ENCODE data around the gene WFDC10B.
"Not testable (repeated sequence)": the region's sequence is repeated elsewhere in the genome, so short reads cannot be mapped to it uniquely, and the experiment has no call there.

GRCh38 chr20:45641076-45641475 lies 63.7 kb downstream of the WFDC10B start:
- TF ChIP-seq, protein P1, sequence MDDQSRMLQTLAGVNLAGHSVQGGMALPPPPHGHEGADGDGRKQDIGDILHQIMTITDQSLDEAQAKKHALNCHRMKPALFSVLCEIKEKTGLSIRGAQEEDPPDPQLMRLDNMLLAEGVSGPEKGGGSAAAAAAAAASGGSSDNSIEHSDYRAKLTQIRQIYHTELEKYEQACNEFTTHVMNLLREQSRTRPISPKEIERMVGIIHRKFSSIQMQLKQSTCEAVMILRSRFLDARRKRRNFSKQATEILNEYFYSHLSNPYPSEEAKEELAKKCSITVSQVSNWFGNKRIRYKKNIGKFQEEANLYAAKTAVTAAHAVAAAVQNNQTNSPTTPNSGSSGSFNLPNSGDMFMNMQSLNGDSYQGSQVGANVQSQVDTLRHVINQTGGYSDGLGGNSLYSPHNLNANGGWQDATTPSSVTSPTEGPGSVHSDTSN (CRISPR knock-in tag; IDR thresholded peaks at IDR 0.05), result not testable (repeated sequence)
- TF ChIP-seq, protein P2, sequence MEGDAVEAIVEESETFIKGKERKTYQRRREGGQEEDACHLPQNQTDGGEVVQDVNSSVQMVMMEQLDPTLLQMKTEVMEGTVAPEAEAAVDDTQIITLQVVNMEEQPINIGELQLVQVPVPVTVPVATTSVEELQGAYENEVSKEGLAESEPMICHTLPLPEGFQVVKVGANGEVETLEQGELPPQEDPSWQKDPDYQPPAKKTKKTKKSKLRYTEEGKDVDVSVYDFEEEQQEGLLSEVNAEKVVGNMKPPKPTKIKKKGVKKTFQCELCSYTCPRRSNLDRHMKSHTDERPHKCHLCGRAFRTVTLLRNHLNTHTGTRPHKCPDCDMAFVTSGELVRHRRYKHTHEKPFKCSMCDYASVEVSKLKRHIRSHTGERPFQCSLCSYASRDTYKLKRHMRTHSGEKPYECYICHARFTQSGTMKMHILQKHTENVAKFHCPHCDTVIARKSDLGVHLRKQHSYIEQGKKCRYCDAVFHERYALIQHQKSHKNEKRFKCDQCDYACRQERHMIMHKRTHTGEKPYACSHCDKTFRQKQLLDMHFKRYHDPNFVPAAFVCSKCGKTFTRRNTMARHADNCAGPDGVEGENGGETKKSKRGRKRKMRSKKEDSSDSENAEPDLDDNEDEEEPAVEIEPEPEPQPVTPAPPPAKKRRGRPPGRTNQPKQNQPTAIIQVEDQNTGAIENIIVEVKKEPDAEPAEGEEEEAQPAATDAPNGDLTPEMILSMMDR (tag by site-specific recombination; IDR thresholded peaks at IDR 0.05), result not testable (repeated sequence)
- TF ChIP-seq ZNF121 (tag by site-specific recombination; IDR thresholded peaks at IDR 0.05); YY1 (tag by site-specific recombination; IDR thresholded peaks at IDR 0.05); PRDM10 (tag by site-specific recombination; IDR thresholded peaks at IDR 0.05); ZBTB7A (tag by site-specific recombination; IDR thresholded peaks at IDR 0.05; ENCODE audit: low read depth); RBAK (tag by site-specific recombination; IDR thresholded peaks at IDR 0.05); ZNF302 (tag by site-specific recombination; IDR thresholded peaks at IDR 0.05; ENCODE audit: low read depth): not testable (repeated sequence)
- TF ChIP-seq, protein P3, sequence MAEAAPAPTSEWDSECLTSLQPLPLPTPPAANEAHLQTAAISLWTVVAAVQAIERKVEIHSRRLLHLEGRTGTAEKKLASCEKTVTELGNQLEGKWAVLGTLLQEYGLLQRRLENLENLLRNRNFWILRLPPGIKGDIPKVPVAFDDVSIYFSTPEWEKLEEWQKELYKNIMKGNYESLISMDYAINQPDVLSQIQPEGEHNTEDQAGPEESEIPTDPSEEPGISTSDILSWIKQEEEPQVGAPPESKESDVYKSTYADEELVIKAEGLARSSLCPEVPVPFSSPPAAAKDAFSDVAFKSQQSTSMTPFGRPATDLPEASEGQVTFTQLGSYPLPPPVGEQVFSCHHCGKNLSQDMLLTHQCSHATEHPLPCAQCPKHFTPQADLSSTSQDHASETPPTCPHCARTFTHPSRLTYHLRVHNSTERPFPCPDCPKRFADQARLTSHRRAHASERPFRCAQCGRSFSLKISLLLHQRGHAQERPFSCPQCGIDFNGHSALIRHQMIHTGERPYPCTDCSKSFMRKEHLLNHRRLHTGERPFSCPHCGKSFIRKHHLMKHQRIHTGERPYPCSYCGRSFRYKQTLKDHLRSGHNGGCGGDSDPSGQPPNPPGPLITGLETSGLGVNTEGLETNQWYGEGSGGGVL (tag by site-specific recombination; IDR thresholded peaks at IDR 0.05), result not testable (repeated sequence)
- TF ChIP-seq, protein P4, sequence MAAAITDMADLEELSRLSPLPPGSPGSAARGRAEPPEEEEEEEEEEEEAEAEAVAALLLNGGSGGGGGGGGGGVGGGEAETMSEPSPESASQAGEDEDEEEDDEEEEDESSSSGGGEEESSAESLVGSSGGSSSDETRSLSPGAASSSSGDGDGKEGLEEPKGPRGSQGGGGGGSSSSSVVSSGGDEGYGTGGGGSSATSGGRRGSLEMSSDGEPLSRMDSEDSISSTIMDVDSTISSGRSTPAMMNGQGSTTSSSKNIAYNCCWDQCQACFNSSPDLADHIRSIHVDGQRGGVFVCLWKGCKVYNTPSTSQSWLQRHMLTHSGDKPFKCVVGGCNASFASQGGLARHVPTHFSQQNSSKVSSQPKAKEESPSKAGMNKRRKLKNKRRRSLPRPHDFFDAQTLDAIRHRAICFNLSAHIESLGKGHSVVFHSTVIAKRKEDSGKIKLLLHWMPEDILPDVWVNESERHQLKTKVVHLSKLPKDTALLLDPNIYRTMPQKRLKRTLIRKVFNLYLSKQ (tag by site-specific recombination; IDR thresholded peaks at IDR 0.05; ENCODE audit: borderline replicate concordance), result not testable (repeated sequence)
- TF ChIP-seq, protein P5, sequence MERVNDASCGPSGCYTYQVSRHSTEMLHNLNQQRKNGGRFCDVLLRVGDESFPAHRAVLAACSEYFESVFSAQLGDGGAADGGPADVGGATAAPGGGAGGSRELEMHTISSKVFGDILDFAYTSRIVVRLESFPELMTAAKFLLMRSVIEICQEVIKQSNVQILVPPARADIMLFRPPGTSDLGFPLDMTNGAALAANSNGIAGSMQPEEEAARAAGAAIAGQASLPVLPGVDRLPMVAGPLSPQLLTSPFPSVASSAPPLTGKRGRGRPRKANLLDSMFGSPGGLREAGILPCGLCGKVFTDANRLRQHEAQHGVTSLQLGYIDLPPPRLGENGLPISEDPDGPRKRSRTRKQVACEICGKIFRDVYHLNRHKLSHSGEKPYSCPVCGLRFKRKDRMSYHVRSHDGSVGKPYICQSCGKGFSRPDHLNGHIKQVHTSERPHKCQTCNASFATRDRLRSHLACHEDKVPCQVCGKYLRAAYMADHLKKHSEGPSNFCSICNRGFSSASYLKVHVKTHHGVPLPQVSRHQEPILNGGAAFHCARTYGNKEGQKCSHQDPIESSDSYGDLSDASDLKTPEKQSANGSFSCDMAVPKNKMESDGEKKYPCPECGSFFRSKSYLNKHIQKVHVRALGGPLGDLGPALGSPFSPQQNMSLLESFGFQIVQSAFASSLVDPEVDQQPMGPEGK (tag by site-specific recombination; IDR thresholded peaks at IDR 0.05), result not testable (repeated sequence)
- TF ChIP-seq, protein P6, sequence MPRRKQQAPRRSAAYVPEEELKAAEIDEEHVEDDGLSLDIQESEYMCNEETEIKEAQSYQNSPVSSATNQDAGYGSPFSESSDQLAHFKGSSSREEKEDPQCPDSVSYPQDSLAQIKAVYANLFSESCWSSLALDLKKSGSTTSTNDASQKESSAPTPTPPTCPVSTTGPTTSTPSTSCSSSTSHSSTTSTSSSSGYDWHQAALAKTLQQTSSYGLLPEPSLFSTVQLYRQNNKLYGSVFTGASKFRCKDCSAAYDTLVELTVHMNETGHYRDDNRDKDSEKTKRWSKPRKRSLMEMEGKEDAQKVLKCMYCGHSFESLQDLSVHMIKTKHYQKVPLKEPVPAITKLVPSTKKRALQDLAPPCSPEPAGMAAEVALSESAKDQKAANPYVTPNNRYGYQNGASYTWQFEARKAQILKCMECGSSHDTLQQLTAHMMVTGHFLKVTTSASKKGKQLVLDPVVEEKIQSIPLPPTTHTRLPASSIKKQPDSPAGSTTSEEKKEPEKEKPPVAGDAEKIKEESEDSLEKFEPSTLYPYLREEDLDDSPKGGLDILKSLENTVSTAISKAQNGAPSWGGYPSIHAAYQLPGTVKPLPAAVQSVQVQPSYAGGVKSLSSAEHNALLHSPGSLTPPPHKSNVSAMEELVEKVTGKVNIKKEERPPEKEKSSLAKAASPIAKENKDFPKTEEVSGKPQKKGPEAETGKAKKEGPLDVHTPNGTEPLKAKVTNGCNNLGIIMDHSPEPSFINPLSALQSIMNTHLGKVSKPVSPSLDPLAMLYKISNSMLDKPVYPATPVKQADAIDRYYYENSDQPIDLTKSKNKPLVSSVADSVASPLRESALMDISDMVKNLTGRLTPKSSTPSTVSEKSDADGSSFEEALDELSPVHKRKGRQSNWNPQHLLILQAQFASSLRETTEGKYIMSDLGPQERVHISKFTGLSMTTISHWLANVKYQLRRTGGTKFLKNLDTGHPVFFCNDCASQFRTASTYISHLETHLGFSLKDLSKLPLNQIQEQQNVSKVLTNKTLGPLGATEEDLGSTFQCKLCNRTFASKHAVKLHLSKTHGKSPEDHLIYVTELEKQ (tag by site-specific recombination; IDR thresholded peaks at IDR 0.05; ENCODE audit: borderline replicate concordance), result not testable (repeated sequence)
- TF ChIP-seq, protein P7, sequence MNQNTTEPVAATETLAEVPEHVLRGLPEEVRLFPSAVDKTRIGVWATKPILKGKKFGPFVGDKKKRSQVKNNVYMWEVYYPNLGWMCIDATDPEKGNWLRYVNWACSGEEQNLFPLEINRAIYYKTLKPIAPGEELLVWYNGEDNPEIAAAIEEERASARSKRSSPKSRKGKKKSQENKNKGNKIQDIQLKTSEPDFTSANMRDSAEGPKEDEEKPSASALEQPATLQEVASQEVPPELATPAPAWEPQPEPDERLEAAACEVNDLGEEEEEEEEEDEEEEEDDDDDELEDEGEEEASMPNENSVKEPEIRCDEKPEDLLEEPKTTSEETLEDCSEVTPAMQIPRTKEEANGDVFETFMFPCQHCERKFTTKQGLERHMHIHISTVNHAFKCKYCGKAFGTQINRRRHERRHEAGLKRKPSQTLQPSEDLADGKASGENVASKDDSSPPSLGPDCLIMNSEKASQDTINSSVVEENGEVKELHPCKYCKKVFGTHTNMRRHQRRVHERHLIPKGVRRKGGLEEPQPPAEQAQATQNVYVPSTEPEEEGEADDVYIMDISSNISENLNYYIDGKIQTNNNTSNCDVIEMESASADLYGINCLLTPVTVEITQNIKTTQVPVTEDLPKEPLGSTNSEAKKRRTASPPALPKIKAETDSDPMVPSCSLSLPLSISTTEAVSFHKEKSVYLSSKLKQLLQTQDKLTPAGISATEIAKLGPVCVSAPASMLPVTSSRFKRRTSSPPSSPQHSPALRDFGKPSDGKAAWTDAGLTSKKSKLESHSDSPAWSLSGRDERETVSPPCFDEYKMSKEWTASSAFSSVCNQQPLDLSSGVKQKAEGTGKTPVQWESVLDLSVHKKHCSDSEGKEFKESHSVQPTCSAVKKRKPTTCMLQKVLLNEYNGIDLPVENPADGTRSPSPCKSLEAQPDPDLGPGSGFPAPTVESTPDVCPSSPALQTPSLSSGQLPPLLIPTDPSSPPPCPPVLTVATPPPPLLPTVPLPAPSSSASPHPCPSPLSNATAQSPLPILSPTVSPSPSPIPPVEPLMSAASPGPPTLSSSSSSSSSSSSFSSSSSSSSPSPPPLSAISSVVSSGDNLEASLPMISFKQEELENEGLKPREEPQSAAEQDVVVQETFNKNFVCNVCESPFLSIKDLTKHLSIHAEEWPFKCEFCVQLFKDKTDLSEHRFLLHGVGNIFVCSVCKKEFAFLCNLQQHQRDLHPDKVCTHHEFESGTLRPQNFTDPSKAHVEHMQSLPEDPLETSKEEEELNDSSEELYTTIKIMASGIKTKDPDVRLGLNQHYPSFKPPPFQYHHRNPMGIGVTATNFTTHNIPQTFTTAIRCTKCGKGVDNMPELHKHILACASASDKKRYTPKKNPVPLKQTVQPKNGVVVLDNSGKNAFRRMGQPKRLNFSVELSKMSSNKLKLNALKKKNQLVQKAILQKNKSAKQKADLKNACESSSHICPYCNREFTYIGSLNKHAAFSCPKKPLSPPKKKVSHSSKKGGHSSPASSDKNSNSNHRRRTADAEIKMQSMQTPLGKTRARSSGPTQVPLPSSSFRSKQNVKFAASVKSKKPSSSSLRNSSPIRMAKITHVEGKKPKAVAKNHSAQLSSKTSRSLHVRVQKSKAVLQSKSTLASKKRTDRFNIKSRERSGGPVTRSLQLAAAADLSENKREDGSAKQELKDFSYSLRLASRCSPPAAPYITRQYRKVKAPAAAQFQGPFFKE (tag by site-specific recombination; IDR thresholded peaks at IDR 0.05; ENCODE audit: borderline replicate concordance), result not testable (repeated sequence)
